AG04450 (cell line): ENCODE results near the gene TLX1. TPM values are rescaled to one million over a fixed set of nuclear protein-coding genes. Genes with fewer than 3 reads are reported as not detected.

Experiments
- CTCF ChIA-PET: fragments of 300-600, 350-600 bp; formaldehyde crosslinking; extraction: SDS; loops from one replicate; lab custom pipeline; 2022; ENCODE audit warnings: antibody characterized with exemption, inconsistent platforms; lab: Charles Lee
- POLR2A ChIA-PET: fragments of 350-600 bp; formaldehyde crosslinking; extraction: SDS; loops from one replicate; lab custom pipeline; 2021; ENCODE audit warnings: antibody characterized with exemption, inconsistent platforms; lab: Yijun Ruan, JAX
- DNase-seq: peaks from one replicate; pipeline ENCODE4 v3.0.0-alpha.2; 2011; ENCODE audit warnings: low read depth, low spot score
- H3K27ac ChIP-seq: one replicate; pipeline ENCODE4 v1.5.1; 2012; ENCODE audit warnings: low read depth, low read length, control low read depth
- H3K27me3 ChIP-seq: one replicate; pipeline ENCODE4 v1.6.0; 2012; ENCODE audit warnings: low read length; ENCODE audit not compliant: control insufficient read depth, insufficient read depth
- H3K4me3 ChIP-seq: 2 replicates; pipeline ENCODE4 v1.5.1; 2011; ENCODE audit warnings: mild to moderate bottlenecking, low read depth, low read length, control low read depth
- H3K9me3 ChIP-seq: 2 replicates; pipeline ENCODE4 v1.5.1; 2012; ENCODE audit warnings: low read length; ENCODE audit not compliant: control insufficient read depth, insufficient read depth
- CTCF ChIP-seq: IDR thresholded peaks from 2 replicates; pipeline ENCODE4 v1.5.1; 2011; ENCODE audit warnings: low read depth, low read length, control low read depth, inconsistent platforms
- polyA plus RNA-seq: library from polyadenylated mRNA; depleted of rRNA; stranded (reverse); fragments of >200 nt; gene quantifications from 2 replicates; pipeline ENCODE4 v1.2.3, GENCODE V29; 2011

The TLX1 gene
- polyA plus RNA-seq, 1 experiment, result not detected

- H3K9me3 ChIP-seq, result no peaks in the 10 kb centered on the region
- no peak overlapping the region for H3K4me3 ChIP-seq
- no peak overlapping the region for H3K27ac ChIP-seq
- ChIA-PET POLR2A (no interaction called here), CTCF (no interaction called here)
- TF ChIP-seq CTCF, result no peak
- H3K27me3 ChIP-seq, result peaks cover 28% of the 10 kb centered on the region
- no peak for DNase-seq
Observed at GRCh38 chr10:101164020-101164419, 32.9 kb downstream of the TLX1 start.

GRCh38 chr10:101165736-101166135 lies 34.6 kb downstream of the TLX1 start:
- no peak for TF ChIP-seq CTCF
- Histone ChIP-seq H3K27me3 (peaks cover 18% of the 10 kb centered on the region), H3K9me3 (no peaks in the 10 kb centered on the region), H3K4me3 (no peak overlapping the region), H3K27ac (no peak overlapping the region)
- POLR2A ChIA-PET, result no interaction called here
- CTCF ChIA-PET, result interaction anchor here (1.3 to 2.1 kb wide), 3 partner anchors 22 to 70 kb away, joined by 3 to 9 read pairs (median 6); no protein-coding TSS in a partner anchor
- no peak for DNase-seq

GRCh38 chr10:101166430-101166829 lies 35.3 kb downstream of the TLX1 start:
- ChIA-PET CTCF (interaction anchor here (0.6 to 2.1 kb wide), 4 partner anchors 23 to 108 kb away, joined by 3 to 9 read pairs (median 6); no protein-coding TSS in a partner anchor), POLR2A (no interaction called here)
- no peaks in the 10 kb centered on the region for H3K9me3 ChIP-seq
- H3K27ac ChIP-seq, result no peak overlapping the region
- peaks cover 17% of the 10 kb centered on the region for H3K27me3 ChIP-seq
- no peak for DNase-seq
- TF ChIP-seq CTCF, result no peak
- no peak overlapping the region for H3K4me3 ChIP-seq

- CTCF ChIA-PET, result interaction anchor here (1.2 to 1.8 kb wide), 2 partner anchors 12 to 42 kb away, joined by 3 to 6 read pairs; no protein-coding TSS in a partner anchor
- Histone ChIP-seq H3K27me3 (peaks cover 16% of the 10 kb centered on the region), H3K27ac (no peak overlapping the region), H3K9me3 (0 out of 2 replicates have a peak, but pooled peaks cover 3% of the 10 kb centered on the region), H3K4me3 (no peak overlapping the region)
- no peak for TF ChIP-seq CTCF
- no peak for DNase-seq
- POLR2A ChIA-PET, result no interaction called here
Observed at GRCh38 chr10:101172741-101173140, 41.6 kb downstream of the TLX1 start.

GRCh38 chr10:101174319-101174718 lies 43.2 kb downstream of the TLX1 start:
- ChIA-PET POLR2A (no interaction called here), CTCF (interaction anchor here (0.8 to 1.8 kb wide), 2 partner anchors 13 to 40 kb away, joined by 4 to 6 read pairs; no protein-coding TSS in a partner anchor)
- Histone ChIP-seq H3K27me3 (peaks cover 16% of the 10 kb centered on the region), H3K27ac (no peak overlapping the region), H3K4me3 (no peak overlapping the region), H3K9me3 (0 out of 2 replicates have a peak, but pooled peaks cover 3% of the 10 kb centered on the region)
- DNase-seq, result no peak
- TF ChIP-seq CTCF, result no peak
